K562 (cell line): ENCODE data around the gene LAG3. TPM values are rescaled to one million over a fixed set of nuclear protein-coding genes. Genes with fewer than 3 reads are reported as not detected.

Experiments used
- ATAC-seq: fragments of 200-7000 bp; cut with Tn5 transposase; 3 replicates; pipeline ENCODE4 v1.9.1; 2020; ENCODE audit warnings: moderate library complexity
- BruUV-seq: library from RNA; stranded (reverse); fragments of 400-500 nt; replicated peaks from 2 replicates; lab custom pipeline; 2021; lab: Mats Ljungman, UMichigan
- CTCF ChIA-PET: fragments of 300-600 bp; formaldehyde crosslinking; extraction: SDS; loops from one replicate; lab custom pipeline; 2021; ENCODE audit warnings: low intra/inter-chr PET ratio; lab: Yijun Ruan, JAX
- POLR2A ChIA-PET: fragments of 300-600, 350-650 bp; sonication (Branson Sonifier 250); formaldehyde crosslinking; extraction: SDS; loops from one replicate; lab custom pipeline; 2021; ENCODE audit warnings: antibody characterized with exemption, inconsistent platforms; lab: Yijun Ruan, JAX
- DNase-seq, 4 experiments: peaks; one replicate each; pipeline versions ENCODE4 v3.0.0 to v3.0.0-alpha.2; 2011 to 2018; ENCODE audit warnings: low spot score in 3 of 4, mixed read lengths in 3 of 4; ENCODE audit errors: extremely low read depth in 1 of 4
- FAIRE-seq: peaks from 2 replicates; lab custom pipeline; 2011; peaks lifted over from hg19 to GRCh38; lab: Jason Lieb, UNC
- H2AFZ ChIP-seq: 2 replicates; pipeline ENCODE4 v1.6.0; 2011; ENCODE audit warnings: low read depth, low read length, control low read depth, inconsistent platforms
- H3K27ac ChIP-seq: fragments of 200-600 bp; 3 replicates; pipeline ENCODE4 v1.8.0; 2011; ENCODE audit warnings: low read depth, mild to moderate bottlenecking, control low read depth, inconsistent platforms, low read length, moderate library complexity, mixed read lengths; ENCODE audit errors: extremely low read depth
- H3K27me3 ChIP-seq, 2 experiments: fragments of 300-600 bp in 1 of 2; 2 replicates in 1 of 2; 3 replicates in 1 of 2; pipeline versions ENCODE4 v1.6.0 to v1.8.0; 2011; ENCODE audit warnings: inconsistent platforms in 2 of 2, low read length in 2 of 2, mild to moderate bottlenecking in 1 of 2, mixed read lengths in 1 of 2, moderate library complexity in 1 of 2; ENCODE audit not compliant: control insufficient read depth in 2 of 2, insufficient read depth in 2 of 2
- H3K36me3 ChIP-seq: fragments of 300-600 bp; 3 replicates; pipeline ENCODE4 v1.8.0; 2011; ENCODE audit warnings: mild to moderate bottlenecking, low read length, inconsistent platforms; ENCODE audit not compliant: control insufficient read depth, insufficient read depth
- H3K4me1 ChIP-seq, 2 experiments: fragments of 200-600 bp in 1 of 2; replicated peaks in 1 of 2; 2 replicates in 1 of 2; 3 replicates in 1 of 2; pipeline versions ENCODE4 v1.5.1 to v1.8.0; 2011; ENCODE audit warnings: inconsistent platforms in 2 of 2, low read length in 2 of 2, mild to moderate bottlenecking in 1 of 2, mixed read lengths in 1 of 2, moderate library complexity in 1 of 2; ENCODE audit not compliant: control insufficient read depth in 2 of 2, insufficient read depth in 2 of 2
- H3K4me2 ChIP-seq: 2 replicates; pipeline ENCODE4 v1.6.1; 2011; ENCODE audit warnings: low read length, control low read depth, inconsistent platforms, mixed read lengths; ENCODE audit not compliant: insufficient read depth
- H3K4me3 ChIP-seq: fragments of 200-600 bp; sonication (generic), shearing (Covaris generic); 2 replicates; pipeline ENCODE4 v1.5.1; 2016; ENCODE audit warnings: control low read depth, inconsistent platforms
- H3K79me2 ChIP-seq: fragments of 200-600 bp; 3 replicates; pipeline ENCODE4 v1.8.0; 2011; ENCODE audit warnings: low read length, inconsistent platforms; ENCODE audit not compliant: control insufficient read depth, insufficient read depth
- H3K9ac ChIP-seq, 2 experiments: 2 replicates each; pipeline versions ENCODE4 v1.6.0 to v1.6.1; 2011; ENCODE audit warnings: low read depth in 2 of 2, low read length in 2 of 2, control low read depth in 1 of 2, inconsistent platforms in 1 of 2, mild to moderate bottlenecking in 1 of 2, mixed read lengths in 1 of 2; ENCODE audit not compliant: insufficient read depth in 1 of 2
- H3K9me1 ChIP-seq: one replicate; pipeline ENCODE4 v1.6.0; 2011; ENCODE audit warnings: inconsistent platforms, mild to moderate bottlenecking, low read length, moderate library complexity; ENCODE audit not compliant: control insufficient read depth, insufficient read depth
- H3K9me3 ChIP-seq: replicated peaks from 2 replicates; pipeline ENCODE4 v1.5.1; 2011; ENCODE audit warnings: low read depth, low read length, inconsistent platforms; ENCODE audit not compliant: control insufficient read depth, insufficient read depth
- H4K20me1 ChIP-seq: replicated peaks from 2 replicates; pipeline ENCODE4 v1.6.1; 2011; ENCODE audit warnings: low read length, inconsistent platforms, mixed read lengths; ENCODE audit not compliant: control insufficient read depth, insufficient read depth
- EGR1 ChIP-seq: fragments of 450-650 bp; conservative IDR thresholded peaks from 2 replicates; pipeline ENCODE4 v1.6.1; 2017; ENCODE audit warnings: mild to moderate bottlenecking
- ETV1 ChIP-seq: fragments of 450-650 bp; conservative IDR thresholded peaks from 2 replicates; pipeline ENCODE4 v1.6.1; 2016; ENCODE audit warnings: missing genetic modification characterization, control low read depth, low read depth, missing compliant biosample characterization
- GATAD2A ChIP-seq: fragments of 450-650 bp; IDR thresholded peaks from 2 replicates; pipeline ENCODE4 v1.6.1; 2017
- HNRNPUL1 ChIP-seq: fragments of 200-400 bp; formaldehyde crosslinking; IDR thresholded peaks from 2 replicates; pipeline ENCODE4 v1.6.1; 2017; ENCODE audit warnings: low read length
- MEF2D ChIP-seq: conservative IDR thresholded peaks from 2 replicates; pipeline ENCODE4 v1.6.1; 2016; ENCODE audit warnings: low read depth, missing genetic modification characterization, missing compliant biosample characterization
- RBM39 ChIP-seq: fragments of 200-400 bp; formaldehyde crosslinking; optimal IDR thresholded peaks from 2 replicates; pipeline ENCODE3; 2018; ENCODE audit warnings: low read depth, low read length
- RERE ChIP-seq: sonication (generic); formaldehyde crosslinking; IDR thresholded peaks from 2 replicates; pipeline ENCODE4 v1.8.0; 2023; ENCODE audit warnings: missing genetic modification reagents, mild to moderate bottlenecking, borderline replicate concordance
- RFX5 ChIP-seq: IDR thresholded peaks from 2 replicates; pipeline ENCODE4 v1.6.1; 2011; ENCODE audit warnings: low read depth, mild to moderate bottlenecking, improper control_type of control experiment, low read length
- SAP30 ChIP-seq: fragments of 200-600 bp; sonication (generic); IDR thresholded peaks from 2 replicates; pipeline ENCODE4 v1.6.1; 2012; ENCODE audit warnings: borderline replicate concordance, low read depth, mild to moderate bottlenecking, moderate library complexity, low read length, control low read depth, inconsistent platforms; ENCODE audit not compliant: insufficient read depth, poor library complexity, severe bottlenecking
- STAT5B ChIP-seq: fragments of 250-450 bp; sonication (Bioruptor Pico); IDR thresholded peaks from 2 replicates; pipeline ENCODE4 v1.8.0; 2021; ENCODE audit warnings: mild to moderate bottlenecking, inconsistent platforms
- U2AF2 ChIP-seq: fragments of 200-400 bp; formaldehyde crosslinking; optimal IDR thresholded peaks from 2 replicates; pipeline ENCODE3; 2017; ENCODE audit warnings: low read depth, mild to moderate bottlenecking, low read length
- ZNF146 ChIP-seq: IDR thresholded peaks from one replicate; pipeline ENCODE4 v1.6.1; 2018; ENCODE audit warnings: missing compliant biosample characterization; ENCODE audit not compliant: unreplicated experiment
- ZNF707 ChIP-seq: fragments of 250-450 bp; sonication (Bioruptor Pico); conservative IDR thresholded peaks from 2 replicates; pipeline ENCODE4 v1.8.0; 2022; ENCODE audit warnings: inconsistent platforms, mild to moderate bottlenecking, moderate library complexity
- WGBS: fragments of 100-300 bp; shearing (Covaris generic); methylation state at CpG from one replicate; pipeline ENCODE4 v1.1.6; 2016; ENCODE audit warnings: low coverage, mixed read lengths; ENCODE audit not compliant: insufficient coverage; ENCODE audit errors: missing lambda C conversion rate; 5-methylcytosine and 5-hydroxymethylcytosine counted together
- in situ Hi-C: fragments of 300-500 bp; cut with MboI; formaldehyde crosslinking; loops from 4 replicates; pipeline ENCODE4 v1.15.0; 2018; ENCODE audit warnings: inconsistent platforms, mixed read lengths
- intact Hi-C: fragments of 100-400 bp; cut with micrococcal nuclease; formaldehyde crosslinking; loops from 2 replicates; pipeline ENCODE4 v1.14.2; 2022
- polyA plus RNA-seq, 8 experiments: library from polyadenylated mRNA; depleted of rRNA in 4 of 8; stranded (reverse) in 5 of 8; unstranded in 3 of 8; fragments of >200 nt; fragmentation: Nextera tagmentation in 2 of 8; fragmentation: Illumina TruSeq in 1 of 8; extraction: Ambion mirVana in 2 of 8; extraction: Trizol in 1 of 8; gene quantifications; 2 replicates each; pipeline versions ENCODE4 v1.2.1 to v1.2.3, GENCODE V29; 2011 to 2014; ENCODE audit warnings: inconsistent platforms in 1 of 8, missing spikeins in 1 of 8
- total RNA-seq, 7 experiments: library from RNA; depleted of rRNA in 6 of 7; stranded (reverse); fragments of >200 nt in 6 of 7; fragmentation: Illumina TruSeq in 2 of 7; extraction: Trizol in 2 of 7; gene quantifications; 2 replicates each; pipeline versions ENCODE4 v1.2.1 to v1.2.3, GENCODE V29; 2011 to 2021; ENCODE audit warnings: low replicate concordance in 1 of 7
- TF ChIP-seq, protein P1 (sequence below): fragments of 450-650 bp; formaldehyde crosslinking; IDR thresholded peaks from 2 replicates; pipeline ENCODE4 v1.4.0; 2020; ENCODE audit warnings: mild to moderate bottlenecking, moderate library complexity

Gene LAG3
- total and polyA plus RNA-seq, 9 of the 15 experiments (the other 6 are each of a cell fraction or from before 2014, with no cell fraction given), result 0.07 to 0.66 (median 0.09) TPM; not detected in 1

DNA sequence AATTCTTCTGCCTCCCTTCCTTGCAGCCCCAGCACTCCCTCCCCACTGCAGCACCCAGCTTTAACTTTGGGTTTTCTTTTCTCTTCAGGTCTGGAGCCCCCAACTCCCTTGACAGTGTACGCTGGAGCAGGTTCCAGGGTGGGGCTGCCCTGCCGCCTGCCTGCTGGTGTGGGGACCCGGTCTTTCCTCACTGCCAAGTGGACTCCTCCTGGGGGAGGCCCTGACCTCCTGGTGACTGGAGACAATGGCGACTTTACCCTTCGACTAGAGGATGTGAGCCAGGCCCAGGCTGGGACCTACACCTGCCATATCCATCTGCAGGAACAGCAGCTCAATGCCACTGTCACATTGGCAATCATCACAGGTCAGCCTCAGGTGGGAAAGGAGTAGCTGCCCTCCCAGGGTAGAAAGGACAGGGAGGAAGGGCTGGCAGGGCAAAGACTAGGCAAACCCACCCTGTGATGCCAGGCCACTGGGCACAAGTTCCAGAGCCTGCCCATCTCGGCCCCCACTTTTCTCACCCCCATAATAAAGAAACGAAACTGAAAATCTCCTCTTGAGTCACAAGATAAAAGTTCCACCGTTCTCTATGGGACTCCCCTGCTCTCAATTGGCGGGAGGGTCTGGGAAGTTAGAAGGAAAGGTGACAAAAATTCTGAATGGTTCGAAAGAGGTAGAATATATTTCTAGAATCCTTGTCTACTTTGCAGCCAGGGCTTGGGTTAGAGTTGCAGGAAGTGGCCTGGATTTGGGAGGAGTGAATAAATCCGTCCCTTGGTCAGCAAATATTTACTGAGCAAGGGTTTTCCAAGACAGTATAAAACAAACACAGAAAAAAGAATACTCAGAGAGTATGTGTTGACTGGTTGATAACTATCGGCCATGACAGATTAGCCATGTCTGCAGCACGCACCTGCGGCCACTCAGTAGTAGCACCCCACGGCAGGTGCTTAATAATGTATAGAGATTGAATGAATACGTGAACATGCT lies 3.2 kb downstream of the LAG3 start:
- ChIA-PET CTCF (no interaction called here), POLR2A (interaction anchor here (0.6 to 1.6 kb wide), 2 partner anchors 10 to 211 kb away, joined by 3 to 6 read pairs; no protein-coding TSS in a partner anchor)
- no peak overlapping the region for H3K27ac ChIP-seq
- intact Hi-C loops (loop anchor here (5.0 kb wide), 2 partner anchors 52 to 158 kb away; partner anchors contain the start of gene P3H3), in situ Hi-C loops (no loop called here)
- H3K27me3 ChIP-seq, result no peaks in the 10 kb centered on the region
- FAIRE-seq (no peak), DNase-seq (no peak), ATAC-seq (no peak)
- no peaks in the 10 kb centered on the region for H3K9me3 ChIP-seq
- H3K4me2 ChIP-seq, result no peak overlapping the region
- H3K9ac ChIP-seq, result peak overlapping the region in 1 of 2 experiments; percentile 40; a peak in 1 of 4 replicates
- H3K9me1 ChIP-seq, result no peaks in the 10 kb centered on the region
- H3K4me1 ChIP-seq, result peaks cover 5 to 39% of the 10 kb centered on the region in 2 experiments; a peak in 4 of 5 replicates
- no peaks in the 10 kb centered on the region for H3K79me2 ChIP-seq
- no TSS peak for BruUV-seq
- H3K36me3 ChIP-seq, result peaks cover 10% of the 10 kb centered on the region; the same call in 2 of the 3 replicates
- H2AFZ ChIP-seq, result no peak overlapping the region
- H4K20me1 ChIP-seq, result no peaks in the 10 kb centered on the region
- WGBS, result 52% methylated on average over 16 of the region's 16 CpGs
- H3K4me3 ChIP-seq, result no peak overlapping the region
- TF ChIP-seq SAP30, result no peak
- TF ChIP-seq ZNF707 (CRISPR knock-in tag), result no peak
- TF ChIP-seq ZNF146 (CRISPR knock-in tag), result no peak
- TF ChIP-seq ETV1 (tag), result no peak
- no peak for TF ChIP-seq GATAD2A
- TF ChIP-seq STAT5B (CRISPR knock-in tag), result no peak
- TF ChIP-seq RBM39, result no peak
- no peak for TF ChIP-seq RFX5
- TF ChIP-seq EGR1, result no peak
- TF ChIP-seq HNRNPUL1, result no peak
- no peak for TF ChIP-seq MEF2D
- TF ChIP-seq, protein P1, sequence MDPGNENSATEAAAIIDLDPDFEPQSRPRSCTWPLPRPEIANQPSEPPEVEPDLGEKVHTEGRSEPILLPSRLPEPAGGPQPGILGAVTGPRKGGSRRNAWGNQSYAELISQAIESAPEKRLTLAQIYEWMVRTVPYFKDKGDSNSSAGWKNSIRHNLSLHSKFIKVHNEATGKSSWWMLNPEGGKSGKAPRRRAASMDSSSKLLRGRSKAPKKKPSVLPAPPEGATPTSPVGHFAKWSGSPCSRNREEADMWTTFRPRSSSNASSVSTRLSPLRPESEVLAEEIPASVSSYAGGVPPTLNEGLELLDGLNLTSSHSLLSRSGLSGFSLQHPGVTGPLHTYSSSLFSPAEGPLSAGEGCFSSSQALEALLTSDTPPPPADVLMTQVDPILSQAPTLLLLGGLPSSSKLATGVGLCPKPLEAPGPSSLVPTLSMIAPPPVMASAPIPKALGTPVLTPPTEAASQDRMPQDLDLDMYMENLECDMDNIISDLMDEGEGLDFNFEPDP (CRISPR knock-in tag), result no peak
- TF ChIP-seq RERE (CRISPR knock-in tag), result no peak
- TF ChIP-seq U2AF2, result no peak
